ENCODE results near the gene GADD45B. TPM values are rescaled to one million over a fixed set of nuclear protein-coding genes. Genes with fewer than 3 reads are reported as not detected.
"Not testable (repeated sequence)": the region's sequence is repeated elsewhere in the genome, so short reads cannot be mapped to it uniquely, and the experiment has no call there.

GADD45B gene
- total RNA-seq, 2 experiments from 2014 or later: 52.2 to 54.3 TPM

DNA sequence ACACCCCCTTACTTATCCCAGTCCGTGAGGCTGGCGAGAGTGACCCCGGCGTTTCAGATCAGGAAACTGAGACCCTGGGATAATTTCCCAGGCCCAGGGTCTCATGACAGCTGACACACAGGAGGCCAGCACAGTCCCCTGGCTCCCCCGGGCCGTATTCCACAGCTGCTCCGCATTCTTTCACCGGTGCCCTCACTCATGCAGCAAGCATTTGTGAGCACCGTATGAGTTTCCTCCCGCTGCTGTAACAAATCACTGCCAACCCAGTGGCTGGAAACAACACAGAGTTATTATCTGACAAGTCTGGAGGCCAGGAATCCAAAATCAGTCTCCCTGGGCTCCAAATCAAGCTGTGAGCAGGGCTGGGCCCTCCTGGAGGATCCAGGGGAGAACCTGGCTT, 21.3 kb downstream of the GADD45B start:
- ChIA-PET CTCF (interaction anchor here (0.6 to 2.5 kb wide), 3 partner anchors 21 to 114 kb away, joined by 3 to 5 read pairs (median 3); partner anchors contain the start of gene GADD45B), POLR2A (interaction anchor here (8.8 kb wide), 1 partner anchor 20 kb away, joined by 127 read pairs; the partner anchor contains the start of gene GADD45B)
- Mint-ChIP-seq H3K36me3 (ENCODE audit: low read depth) (no peaks in the 10 kb centered on the region), H3K4me3 (no peak overlapping the region), H3K4me1 (peaks cover 39% of the 10 kb centered on the region), H3K27me3 (peaks cover 26% of the 10 kb centered on the region), H3K9me3 (no peaks in the 10 kb centered on the region), H3K27ac (no peak overlapping the region)
- DNase-seq: no peak

DNA sequence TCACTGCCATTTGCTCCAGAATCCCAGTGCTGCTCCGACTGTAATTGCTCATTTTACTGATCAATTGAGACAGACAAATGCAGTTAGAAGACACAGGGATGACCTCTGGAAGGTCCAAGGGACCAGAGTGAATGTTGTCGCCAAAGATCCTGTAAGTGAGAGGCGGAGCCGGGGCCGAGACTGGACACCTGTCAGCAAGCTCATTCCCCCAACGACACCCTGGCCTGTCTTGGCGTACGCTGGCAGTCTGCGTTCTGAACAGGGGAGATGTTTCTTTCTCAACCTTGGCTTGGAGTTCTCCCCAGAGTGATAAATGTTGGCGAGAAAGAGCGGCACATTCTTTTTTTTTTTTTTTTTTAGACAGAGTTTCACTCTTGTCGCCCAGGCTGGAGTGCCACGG, 24.2 kb downstream of the GADD45B start:
- H3K27me3 Mint-ChIP-seq: peaks cover 7% of the 10 kb centered on the region
- H3K4me3 Mint-ChIP-seq: no peak overlapping the region
- peaks cover 2% of the 10 kb centered on the region for H3K36me3 Mint-ChIP-seq (ENCODE audit: low read depth)
- POLR2A ChIA-PET: no interaction called here
- CTCF ChIA-PET: no interaction called here
- no peak overlapping the region for H3K27ac Mint-ChIP-seq
- H3K9me3 Mint-ChIP-seq: no peaks in the 10 kb centered on the region
- DNase-seq: no peak
- H3K4me1 Mint-ChIP-seq: peaks cover 45% of the 10 kb centered on the region

DNA sequence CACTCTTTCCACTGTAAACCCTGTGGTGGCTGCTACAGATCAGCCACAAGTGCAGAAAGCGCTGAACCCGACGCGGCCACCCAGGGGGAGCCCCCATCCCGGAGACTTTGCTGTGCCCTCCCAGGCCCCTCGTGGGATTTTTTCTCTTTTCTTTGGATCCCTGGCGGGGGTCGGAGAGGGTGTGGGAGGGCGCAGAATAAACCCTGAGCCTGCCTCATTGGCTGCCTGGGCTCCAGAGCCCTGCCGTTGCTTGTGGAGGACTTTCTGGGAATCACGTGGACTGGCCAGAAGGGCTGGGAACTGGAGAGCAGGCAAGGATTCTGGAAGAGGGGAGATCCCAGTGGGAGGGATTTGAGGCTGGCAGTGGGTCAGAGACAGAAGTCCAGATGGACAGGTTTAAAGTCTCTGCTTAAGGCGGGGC, 24.9 kb downstream of the GADD45B start:
- Mint-ChIP-seq H3K27ac (no peak overlapping the region), H3K27me3 (peaks cover 7% of the 10 kb centered on the region), H3K36me3 (ENCODE audit: low read depth) (peaks cover 2% of the 10 kb centered on the region), H3K4me1 (peaks cover 45% of the 10 kb centered on the region), H3K9me3 (no peaks in the 10 kb centered on the region), H3K4me3 (no peak overlapping the region)
- ChIA-PET CTCF (no interaction called here), POLR2A (no interaction called here)
- DNase-seq: no peak

DNA sequence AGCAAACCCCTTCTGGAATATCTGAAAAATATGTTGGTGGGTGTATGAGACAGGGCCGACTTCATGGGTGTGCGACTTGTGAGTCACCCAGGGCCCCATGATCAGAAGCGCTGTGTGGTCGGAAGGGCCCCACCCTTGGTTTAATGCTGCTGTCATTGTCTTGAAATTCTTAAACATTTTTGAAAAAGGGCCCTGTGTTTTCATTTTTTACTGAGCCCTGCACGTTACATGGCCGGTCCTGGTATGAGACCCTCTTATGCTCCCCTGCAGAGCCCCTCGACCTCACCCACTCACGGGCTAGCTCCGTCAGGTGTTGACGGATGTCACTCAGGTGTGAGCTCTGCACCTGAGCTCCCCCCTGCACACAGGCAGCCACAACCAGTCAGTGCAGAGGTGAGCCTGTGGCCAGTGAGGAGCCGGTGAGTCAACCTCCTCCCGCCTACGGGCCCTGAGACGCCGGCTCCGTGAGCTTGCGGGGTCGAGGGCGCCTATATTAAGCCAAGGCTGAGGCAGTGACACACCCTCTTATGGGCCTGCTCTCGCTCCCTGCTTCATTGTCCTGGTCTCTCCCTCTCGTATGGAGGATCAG, 27.7 kb downstream of the GADD45B start:
- H3K36me3 Mint-ChIP-seq (ENCODE audit: low read depth): peaks cover 2% of the 10 kb centered on the region
- CTCF ChIA-PET: interaction anchor here (0.6 to 1.6 kb wide), 10 partner anchors 13 to 134 kb away, joined by 3 to 7 read pairs (median 3); partner anchors contain the start of genes GADD45B and TIMM13
- H3K27ac Mint-ChIP-seq: peak overlapping the region; percentile 97
- peaks cover 49% of the 10 kb centered on the region for H3K4me1 Mint-ChIP-seq
- peaks cover 7% of the 10 kb centered on the region for H3K27me3 Mint-ChIP-seq
- peak overlapping the region; percentile 46 for H3K4me3 Mint-ChIP-seq
- POLR2A ChIA-PET: interaction anchor here (0.7 to 6.2 kb wide), 12 partner anchors 8 to 117 kb away, joined by 3 to 154 read pairs (median 5); partner anchors contain the start of gene GADD45B
- H3K9me3 Mint-ChIP-seq: no peaks in the 10 kb centered on the region
- DNase-seq: peak; percentile 78

DNA sequence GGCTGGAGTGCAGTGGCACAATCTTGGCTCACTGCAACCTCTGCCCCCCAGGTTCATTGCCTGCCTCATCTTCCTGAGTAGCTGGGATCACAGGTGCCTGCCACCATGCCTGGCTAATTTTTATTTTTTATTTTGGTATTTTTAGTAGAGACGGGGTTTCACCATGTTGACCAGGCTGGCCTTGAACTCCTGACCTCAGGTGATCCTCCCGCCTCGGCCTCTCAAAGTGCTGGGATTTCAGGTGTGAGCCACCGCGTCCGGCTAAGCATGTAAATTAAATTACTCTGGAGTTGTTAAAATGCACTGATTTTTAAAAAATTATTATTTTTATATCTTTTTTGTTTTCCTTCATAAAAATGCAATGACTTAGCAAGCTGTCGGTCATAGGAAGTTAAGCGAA, 30.7 kb downstream of the GADD45B start:
- H3K9me3 Mint-ChIP-seq; H3K27me3 Mint-ChIP-seq; DNase-seq; H3K36me3 Mint-ChIP-seq (ENCODE audit: low read depth); H3K27ac Mint-ChIP-seq; H3K4me3 Mint-ChIP-seq: not testable (repeated sequence)
- ChIA-PET CTCF (interaction anchor here (0.7 kb wide), 2 partner anchors 31 to 130 kb away, joined by 3 to 4 read pairs; partner anchors contain the start of gene GADD45B), POLR2A (interaction anchor here (1.0 to 6.2 kb wide), 5 partner anchors 12 to 73 kb away, joined by 3 to 154 read pairs (median 5); partner anchors contain the start of gene GADD45B)
- peaks cover 40% of the 10 kb centered on the region for H3K4me1 Mint-ChIP-seq

DNA sequence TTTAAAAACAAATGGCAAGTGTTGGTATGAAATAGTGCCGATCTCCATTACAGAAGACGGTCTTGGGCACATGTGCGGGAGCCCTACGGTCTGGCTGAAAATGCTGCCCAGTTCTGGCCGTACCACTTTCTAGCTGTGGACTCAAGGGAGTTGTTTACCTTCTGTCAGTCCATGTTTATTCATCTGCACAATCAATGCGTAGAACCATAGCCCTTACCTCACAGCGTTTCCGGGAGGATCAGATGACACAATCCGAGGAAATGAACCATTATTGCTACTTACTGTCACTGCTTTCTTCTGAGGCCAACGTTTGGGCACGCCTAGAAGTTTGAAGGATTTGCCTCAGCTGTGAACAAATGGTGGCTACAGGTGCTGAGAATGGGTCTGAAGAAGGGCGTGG, 31.2 kb downstream of the GADD45B start:
- peaks cover 2% of the 10 kb centered on the region for H3K36me3 Mint-ChIP-seq (ENCODE audit: low read depth)
- peak overlapping the region; percentile 41 for H3K4me3 Mint-ChIP-seq
- CTCF ChIA-PET: interaction anchor here (0.5 to 0.7 kb wide), 2 partner anchors 31 to 46 kb away, joined by 4 read pairs; partner anchors contain the start of gene GADD45B
- no peaks in the 10 kb centered on the region for H3K9me3 Mint-ChIP-seq
- DNase-seq: peak; percentile 70
- H3K27me3 Mint-ChIP-seq: no peaks in the 10 kb centered on the region
- POLR2A ChIA-PET: interaction anchor here (0.5 to 6.2 kb wide), 6 partner anchors 13 to 73 kb away, joined by 3 to 154 read pairs (median 4); partner anchors contain the start of gene GADD45B
- H3K27ac Mint-ChIP-seq: peak overlapping the region; percentile 86
- peaks cover 37% of the 10 kb centered on the region for H3K4me1 Mint-ChIP-seq

DNA sequence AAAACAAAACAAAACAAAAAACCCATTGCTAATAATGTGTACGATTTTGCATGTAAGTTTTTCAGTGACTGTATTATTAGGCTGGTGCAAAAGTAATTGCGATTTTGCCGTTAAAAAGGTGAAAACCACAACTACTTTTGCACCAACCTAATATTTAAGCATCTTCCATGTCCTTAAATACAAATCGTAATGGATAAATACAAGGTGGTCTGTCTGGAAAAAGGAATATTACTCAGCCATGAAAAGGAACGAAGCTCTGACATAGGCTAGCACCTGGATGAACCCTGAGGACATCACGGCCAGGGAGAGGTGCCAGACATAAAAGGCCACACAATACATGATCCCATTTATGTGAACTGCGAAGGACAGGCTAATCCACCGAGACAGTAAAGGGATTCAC, 33.2 kb downstream of the GADD45B start:
- H3K27me3 Mint-ChIP-seq: no peaks in the 10 kb centered on the region
- no peaks in the 10 kb centered on the region for H3K36me3 Mint-ChIP-seq (ENCODE audit: low read depth)
- ChIA-PET POLR2A (interaction anchor here (1.1 to 1.5 kb wide), 3 partner anchors 31 to 102 kb away, joined by 3 to 8 read pairs (median 4); no protein-coding TSS in a partner anchor), CTCF (no interaction called here)
- peaks cover 22% of the 10 kb centered on the region for H3K4me1 Mint-ChIP-seq
- no peak for DNase-seq
- H3K27ac Mint-ChIP-seq: no peak overlapping the region
- no peak overlapping the region for H3K4me3 Mint-ChIP-seq
- H3K9me3 Mint-ChIP-seq: no peaks in the 10 kb centered on the region

DNA sequence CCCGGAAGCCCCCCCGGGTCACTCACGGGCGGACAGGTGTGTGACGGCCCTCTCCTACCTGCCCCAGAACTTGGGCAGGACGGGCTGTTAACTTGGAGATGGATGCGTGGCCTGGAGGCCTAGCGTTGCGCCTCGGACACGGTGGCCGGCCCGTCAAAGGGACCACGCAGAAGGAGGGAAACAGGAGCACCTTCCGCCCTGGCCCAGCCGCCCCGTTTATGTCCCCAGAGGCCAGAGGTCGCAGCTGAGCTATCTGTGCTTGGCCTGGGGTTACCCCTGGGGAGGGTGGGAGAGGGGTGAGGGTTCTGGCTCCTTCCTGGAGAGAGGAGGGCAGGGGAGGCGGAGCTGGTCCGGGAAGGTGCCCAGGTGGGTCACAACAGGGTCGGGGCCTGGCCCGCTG, 35.6 kb downstream of the GADD45B start:
- Mint-ChIP-seq H3K27ac (no peak overlapping the region), H3K4me1 (peaks cover 16% of the 10 kb centered on the region), H3K9me3 (no peaks in the 10 kb centered on the region), H3K4me3 (no peak overlapping the region), H3K36me3 (ENCODE audit: low read depth) (no peaks in the 10 kb centered on the region), H3K27me3 (no peaks in the 10 kb centered on the region)
- no peak for DNase-seq
- CTCF ChIA-PET: no interaction called here
- POLR2A ChIA-PET: interaction anchor here (1.3 to 1.5 kb wide), 2 partner anchors 17 to 35 kb away, joined by 4 to 5 read pairs; partner anchors contain the start of gene GADD45B

DNA sequence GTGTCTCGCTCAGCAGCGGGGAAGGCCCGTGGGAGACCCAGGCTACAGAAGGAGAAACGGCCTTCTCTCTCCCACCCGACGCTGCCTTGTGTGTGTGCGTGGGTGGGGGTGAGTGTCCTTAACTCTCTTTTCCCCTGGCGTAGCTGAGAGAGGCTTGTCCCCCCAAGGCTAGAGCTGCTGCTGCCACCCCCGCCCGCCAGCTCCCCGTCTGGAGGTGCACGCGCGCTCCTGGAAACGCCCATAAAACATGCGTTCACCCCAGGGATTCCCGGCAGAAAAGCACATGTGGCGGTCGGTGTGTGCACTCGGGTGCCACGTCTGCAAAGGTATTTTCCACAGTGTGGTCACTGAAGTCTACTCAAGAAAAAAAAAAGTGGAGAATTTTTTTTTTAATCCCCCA, 36.1 kb downstream of the GADD45B start:
- CTCF ChIA-PET: no interaction called here

DNA sequence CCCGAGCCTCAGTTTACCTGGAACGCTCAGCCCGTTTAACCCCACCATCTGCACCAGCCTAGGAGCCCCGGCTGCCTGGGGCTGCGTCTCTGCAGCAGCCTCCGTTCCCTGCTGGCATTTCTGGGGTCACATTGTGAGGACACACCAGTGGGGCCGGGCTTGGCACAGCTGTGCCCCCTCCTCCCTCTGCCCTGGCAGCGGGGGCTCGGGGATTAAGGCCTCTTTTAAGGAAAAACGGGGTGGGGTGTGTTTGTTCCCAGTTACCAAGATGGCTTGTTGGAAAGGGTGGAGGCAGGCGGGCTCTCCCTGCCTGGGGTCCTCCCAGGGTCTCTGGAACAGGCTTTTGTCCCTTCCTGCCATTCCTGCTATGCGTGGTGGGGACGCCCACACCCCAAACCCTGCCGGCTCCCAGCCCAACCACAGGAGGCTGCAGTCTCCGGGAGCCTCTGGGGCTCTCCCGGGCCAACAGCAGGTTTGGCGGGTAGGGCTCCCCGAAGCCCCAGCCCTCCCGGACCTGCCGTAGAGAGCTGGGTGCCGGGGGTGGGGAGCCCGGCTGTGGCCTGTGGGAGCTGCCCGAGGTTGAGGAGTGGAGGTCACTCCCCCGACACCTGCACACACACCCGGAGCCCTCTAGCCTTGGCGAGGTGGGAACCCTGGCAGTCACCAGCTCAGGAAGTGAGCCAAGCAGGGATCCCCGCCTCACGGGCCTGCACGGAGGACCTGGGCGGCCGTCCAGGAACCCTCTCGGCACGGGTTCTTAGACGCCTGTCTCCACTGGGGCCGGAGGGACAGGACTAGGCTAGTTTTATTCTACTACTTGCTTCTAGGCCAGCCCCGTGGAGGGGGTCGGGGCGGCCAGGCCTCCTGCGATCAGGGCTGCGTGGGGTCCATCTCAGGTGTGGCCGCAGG, 36.9 kb downstream of the GADD45B start:
- H3K4me1 Mint-ChIP-seq: peaks cover 7% of the 10 kb centered on the region
- H3K4me3 Mint-ChIP-seq: no peak overlapping the region
- DNase-seq: no peak
- no peaks in the 10 kb centered on the region for H3K9me3 Mint-ChIP-seq
- no peak overlapping the region for H3K27ac Mint-ChIP-seq
- ChIA-PET CTCF (no interaction called here), POLR2A (interaction anchor here (1.3 to 1.5 kb wide), 2 partner anchors 18 to 36 kb away, joined by 4 to 5 read pairs; partner anchors contain the start of gene GADD45B)
- H3K36me3 Mint-ChIP-seq (ENCODE audit: low read depth): no peaks in the 10 kb centered on the region
- H3K27me3 Mint-ChIP-seq: no peaks in the 10 kb centered on the region

More for the DNA sequence above, 36.1 kb downstream of the GADD45B start:
- POLR2A ChIA-PET: interaction anchor here (1.3 to 1.5 kb wide), 2 partner anchors 17 to 35 kb away, joined by 4 to 5 read pairs; partner anchors contain the start of gene GADD45B
- H3K4me1 Mint-ChIP-seq: peaks cover 14% of the 10 kb centered on the region
- no peaks in the 10 kb centered on the region for H3K27me3 Mint-ChIP-seq
- no peaks in the 10 kb centered on the region for H3K9me3 Mint-ChIP-seq
- no peaks in the 10 kb centered on the region for H3K36me3 Mint-ChIP-seq (ENCODE audit: low read depth)
- no peak overlapping the region for H3K4me3 Mint-ChIP-seq
- no peak for DNase-seq
- H3K27ac Mint-ChIP-seq: no peak overlapping the region

DNA sequence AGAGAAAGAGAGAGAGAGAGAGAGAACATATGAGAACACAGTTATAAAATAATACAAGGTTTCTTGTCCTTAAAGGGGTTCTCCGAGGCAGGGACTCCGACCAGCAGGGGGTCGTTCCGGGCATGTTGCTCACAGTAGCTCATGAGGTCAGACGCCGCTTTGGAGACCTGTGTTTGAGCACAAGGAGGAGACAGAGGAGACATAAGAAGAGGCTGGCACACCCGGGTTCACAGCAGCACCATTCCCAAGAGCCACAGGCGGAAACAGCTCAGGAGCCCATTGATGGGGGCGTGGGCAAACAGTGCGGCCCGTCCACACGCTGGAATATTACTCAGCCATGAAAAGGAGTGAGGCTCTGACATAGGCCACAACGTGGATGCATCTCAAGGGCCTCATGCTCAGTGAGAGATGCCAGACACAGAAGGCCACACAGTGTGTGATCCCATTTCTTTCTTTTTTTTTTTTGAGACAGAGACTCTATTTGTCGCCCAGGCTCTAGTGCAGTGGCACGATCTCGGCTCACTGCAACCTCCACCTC, 39.1 kb downstream of the GADD45B start:
- H3K4me3 Mint-ChIP-seq: no peak overlapping the region
- H3K27ac Mint-ChIP-seq: no peak overlapping the region
- ChIA-PET POLR2A (no interaction called here), CTCF (no interaction called here)
- no peaks in the 10 kb centered on the region for H3K36me3 Mint-ChIP-seq (ENCODE audit: low read depth)
- no peaks in the 10 kb centered on the region for H3K9me3 Mint-ChIP-seq
- no peaks in the 10 kb centered on the region for H3K27me3 Mint-ChIP-seq
- no peak for DNase-seq
- peaks cover 3% of the 10 kb centered on the region for H3K4me1 Mint-ChIP-seq

DNA sequence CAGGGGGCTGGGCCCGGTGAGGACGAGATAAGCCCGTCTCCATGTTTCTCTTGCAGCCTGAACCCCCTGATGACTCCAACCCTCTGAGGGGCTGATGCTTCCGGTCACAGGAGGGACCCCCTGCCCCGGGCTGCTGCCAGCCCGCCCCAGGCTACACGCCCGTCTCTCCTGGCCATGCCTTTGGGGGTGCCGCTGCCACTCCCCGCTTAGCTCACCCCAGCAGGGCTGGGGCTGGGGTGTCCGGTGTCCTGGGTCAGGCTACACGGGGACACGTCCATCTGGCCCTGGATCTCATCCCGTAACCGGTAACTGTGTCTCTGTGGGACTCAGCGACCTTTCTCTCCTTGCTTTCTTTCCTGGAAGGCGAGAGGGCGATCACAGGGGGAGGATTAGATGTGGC, 40.8 kb downstream of the GADD45B start:
- POLR2A ChIA-PET: interaction anchor here (2.7 kb wide), 1 partner anchor 41 kb away, joined by 8 read pairs; the partner anchor contains the start of gene GADD45B
- no peaks in the 10 kb centered on the region for H3K9me3 Mint-ChIP-seq
- DNase-seq: no peak
- H3K36me3 Mint-ChIP-seq (ENCODE audit: low read depth): no peaks in the 10 kb centered on the region
- H3K4me1 Mint-ChIP-seq: peaks cover 3% of the 10 kb centered on the region
- H3K27ac Mint-ChIP-seq: no peak overlapping the region
- H3K27me3 Mint-ChIP-seq: no peaks in the 10 kb centered on the region
- CTCF ChIA-PET: no interaction called here
- no peak overlapping the region for H3K4me3 Mint-ChIP-seq

Measured in activated CD4-positive, alpha-beta memory T cell treated with anti-CD3 and anti-CD28 coated beads, Interleukin-2, amount 10 ng/mL, durations not matched to agents 7 days and 5 days (primary cell).